Keratinocyte (primary cell): Measurements from ENCODE around the gene SLC6A3.

ENCODE experiments used
- EZH2 ChIP-seq: IDR thresholded peaks from one replicate; pipeline ENCODE4 v1.6.1; 2012; ENCODE audit warnings: inconsistent platforms, mild to moderate bottlenecking, low read length, moderate library complexity
- TF ChIP-seq, protein P1 (sequence below), 3 experiments: IDR thresholded peaks in 1 of 3; conservative IDR thresholded peaks in 1 of 3; optimal IDR thresholded peaks in 1 of 3; 2 replicates in 2 of 3; 3 replicates in 1 of 3; pipeline versions ENCODE3 to v1.5.1; 2011; ENCODE audit warnings: low read length in 3 of 3, mild to moderate bottlenecking in 3 of 3, moderate library complexity in 2 of 3, control low read depth in 1 of 3, inconsistent platforms in 1 of 3; ENCODE audit not compliant: insufficient read depth in 2 of 3; ENCODE audit errors: extremely low read depth in 1 of 3

DNA sequence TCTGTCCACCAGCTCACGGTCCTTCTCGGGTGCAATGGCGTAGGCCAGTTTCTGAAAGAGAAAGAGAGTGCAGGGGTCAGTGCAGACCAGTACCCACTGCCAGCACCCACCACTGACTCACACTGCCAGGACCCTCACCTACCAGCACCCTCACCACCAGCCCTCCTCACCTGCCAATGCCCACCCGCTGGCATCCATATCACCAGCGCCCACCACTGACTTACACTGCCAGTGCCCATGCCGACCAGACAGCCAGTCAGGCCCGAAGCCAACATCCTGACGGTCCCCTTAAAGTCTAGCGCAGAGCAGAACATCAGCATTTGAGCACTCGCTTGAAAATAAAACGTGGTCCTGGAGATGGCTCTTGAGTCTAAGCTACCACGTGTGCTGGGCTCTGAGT, 44.3 kb downstream of the SLC6A3 start:
- TF ChIP-seq, protein P1, sequence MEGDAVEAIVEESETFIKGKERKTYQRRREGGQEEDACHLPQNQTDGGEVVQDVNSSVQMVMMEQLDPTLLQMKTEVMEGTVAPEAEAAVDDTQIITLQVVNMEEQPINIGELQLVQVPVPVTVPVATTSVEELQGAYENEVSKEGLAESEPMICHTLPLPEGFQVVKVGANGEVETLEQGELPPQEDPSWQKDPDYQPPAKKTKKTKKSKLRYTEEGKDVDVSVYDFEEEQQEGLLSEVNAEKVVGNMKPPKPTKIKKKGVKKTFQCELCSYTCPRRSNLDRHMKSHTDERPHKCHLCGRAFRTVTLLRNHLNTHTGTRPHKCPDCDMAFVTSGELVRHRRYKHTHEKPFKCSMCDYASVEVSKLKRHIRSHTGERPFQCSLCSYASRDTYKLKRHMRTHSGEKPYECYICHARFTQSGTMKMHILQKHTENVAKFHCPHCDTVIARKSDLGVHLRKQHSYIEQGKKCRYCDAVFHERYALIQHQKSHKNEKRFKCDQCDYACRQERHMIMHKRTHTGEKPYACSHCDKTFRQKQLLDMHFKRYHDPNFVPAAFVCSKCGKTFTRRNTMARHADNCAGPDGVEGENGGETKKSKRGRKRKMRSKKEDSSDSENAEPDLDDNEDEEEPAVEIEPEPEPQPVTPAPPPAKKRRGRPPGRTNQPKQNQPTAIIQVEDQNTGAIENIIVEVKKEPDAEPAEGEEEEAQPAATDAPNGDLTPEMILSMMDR (optimal IDR thresholded peaks at IDR 0.05 in 1 of 3, IDR thresholded peaks at IDR 0.05 in 1 of 3, conservative IDR thresholded peaks at IDR 0.05 in 1 of 3; ENCODE audit: extremely low read depth in 1 of 3, insufficient read depth in 2 of 3, low read length in 3 of 3) = no peak
- TF ChIP-seq EZH2 = no peak
